Left renal cortex interstitium (tissue), 4 donors: ENCODE data around the gene PSMG4. TPM values are rescaled to one million over a fixed set of nuclear protein-coding genes. Genes with fewer than 3 reads are reported as not detected.
"Not testable (repeated sequence)": the region's sequence is repeated elsewhere in the genome, so short reads cannot be mapped to it uniquely, and the experiment has no call there.

ENCODE experiments used
- DNase-seq, 4 donors: peaks; one replicate each; pipeline ENCODE4 v3.0.0-alpha.2; 2013; ENCODE audit warnings: low read depth in 4 of 4, low spot score in 2 of 4, missing footprints in 1 of 4
- polyA plus RNA-seq, 4 donors: library from polyadenylated mRNA; unstranded; fragments of 120-200 nt; gene quantifications; one replicate each; pipeline ENCODE4 v1.2.1, GENCODE V29; 2013; ENCODE audit not compliant: insufficient read length in 4 of 4

The PSMG4 gene
- polyA plus RNA-seq, 4 donors: 16.2 to 24.0 (median 22.4) TPM

DNA sequence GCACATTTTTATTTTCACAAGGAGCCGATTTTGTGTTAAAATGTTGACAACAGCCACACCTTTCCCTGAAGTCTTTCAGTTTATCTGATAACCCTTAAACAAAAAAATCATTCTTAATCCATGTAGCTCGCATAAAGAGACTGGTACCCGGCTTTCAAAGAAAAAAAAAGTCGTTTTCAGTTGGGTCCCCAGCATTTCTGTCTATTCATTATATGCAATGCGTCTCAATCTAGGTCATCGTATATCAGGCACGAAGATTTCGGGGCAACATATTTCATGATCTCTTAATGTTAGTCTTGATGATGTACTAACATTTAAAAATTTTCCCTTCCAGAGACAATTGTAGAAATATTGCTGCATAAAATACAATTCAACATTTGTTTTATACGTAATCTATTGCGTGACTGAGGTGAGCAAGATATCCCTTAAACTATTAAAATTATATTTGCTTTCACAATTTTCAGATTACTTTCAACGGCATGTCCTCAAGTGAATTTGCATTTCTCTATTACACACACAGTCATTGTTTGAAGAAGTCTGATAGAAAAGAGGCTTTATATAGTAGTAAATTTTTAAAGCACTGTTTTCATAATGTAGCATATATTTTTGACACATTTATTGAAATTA, 28.4 kb upstream of the PSMG4 start:
- no peak for DNase-seq

DNA sequence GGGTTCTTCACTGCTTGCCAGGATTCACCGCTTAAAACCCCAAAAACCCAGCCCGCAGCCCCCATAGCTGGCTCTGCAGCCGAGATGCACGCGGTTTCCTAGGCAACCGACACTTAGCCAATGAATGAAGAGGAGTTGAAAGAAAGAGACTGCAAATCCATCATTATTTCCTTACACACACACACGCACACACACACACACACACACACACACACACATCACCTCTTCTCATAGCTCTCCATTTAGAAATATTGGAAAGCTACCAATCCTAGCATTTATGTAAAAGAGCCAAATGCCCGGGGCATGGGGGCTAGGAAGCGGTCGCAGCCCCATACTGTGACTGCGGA, 27.9 kb upstream of the PSMG4 start:
- DNase-seq: peak in 1 of 4 donors; percentile 69

GRCh38 chr6:3231247-3232016, 27.3 kb upstream of the PSMG4 start:
- peak in 3 of 4 donors; percentile 82 to 91 (median 91) for DNase-seq

GRCh38 chr6:3232017-3232945, 26.5 kb upstream of the PSMG4 start:
- DNase-seq: peak in 1 of 4 donors; percentile 50

DNA sequence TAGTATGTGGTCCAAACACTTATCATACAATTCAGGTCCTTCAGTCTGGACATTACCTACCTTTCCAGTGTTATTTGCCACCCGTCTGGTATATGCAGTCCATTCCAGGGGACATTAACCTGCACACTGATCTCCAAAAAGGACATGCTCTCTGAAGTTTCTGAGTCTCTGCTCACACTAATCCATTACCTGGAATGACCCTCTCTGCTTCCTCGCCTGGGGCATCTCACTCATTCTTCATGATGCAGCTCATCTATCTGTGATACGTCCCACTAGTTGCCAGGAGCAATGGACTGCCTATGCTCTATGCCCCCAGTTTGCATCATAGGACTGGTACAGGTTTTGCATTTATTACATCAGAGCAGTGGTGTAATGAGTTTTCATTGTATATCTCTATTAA, 25.4 kb upstream of the PSMG4 start:
- DNase-seq: no peak

GRCh38 chr6:3233904-3234303, 24.8 kb upstream of the PSMG4 start:
- no peak for DNase-seq

- no peak for DNase-seq
These were observed 23.3 kb upstream of the PSMG4 start for GRCh38 chr6:3235486-3235885.

DNA sequence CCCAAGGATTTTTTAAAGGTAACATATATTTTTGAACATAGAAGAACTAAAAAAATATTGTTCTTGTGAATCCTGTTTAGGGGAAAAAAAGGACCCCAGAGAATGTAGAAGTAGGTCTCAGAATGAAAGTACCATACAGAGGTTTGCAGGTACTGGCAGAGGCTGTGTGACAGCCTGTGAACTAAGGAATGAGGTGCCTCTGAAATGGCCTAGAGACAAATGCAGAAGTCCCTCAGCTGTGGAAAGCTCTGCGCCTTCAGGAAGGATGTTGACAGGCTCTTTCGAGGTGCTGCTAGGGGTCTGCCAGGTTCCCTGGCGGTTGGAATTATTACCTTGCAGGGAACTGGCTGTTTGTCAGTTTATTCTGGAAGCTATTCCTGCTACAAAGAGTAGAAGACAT, 22.7 kb upstream of the PSMG4 start:
- no peak for DNase-seq

DNA sequence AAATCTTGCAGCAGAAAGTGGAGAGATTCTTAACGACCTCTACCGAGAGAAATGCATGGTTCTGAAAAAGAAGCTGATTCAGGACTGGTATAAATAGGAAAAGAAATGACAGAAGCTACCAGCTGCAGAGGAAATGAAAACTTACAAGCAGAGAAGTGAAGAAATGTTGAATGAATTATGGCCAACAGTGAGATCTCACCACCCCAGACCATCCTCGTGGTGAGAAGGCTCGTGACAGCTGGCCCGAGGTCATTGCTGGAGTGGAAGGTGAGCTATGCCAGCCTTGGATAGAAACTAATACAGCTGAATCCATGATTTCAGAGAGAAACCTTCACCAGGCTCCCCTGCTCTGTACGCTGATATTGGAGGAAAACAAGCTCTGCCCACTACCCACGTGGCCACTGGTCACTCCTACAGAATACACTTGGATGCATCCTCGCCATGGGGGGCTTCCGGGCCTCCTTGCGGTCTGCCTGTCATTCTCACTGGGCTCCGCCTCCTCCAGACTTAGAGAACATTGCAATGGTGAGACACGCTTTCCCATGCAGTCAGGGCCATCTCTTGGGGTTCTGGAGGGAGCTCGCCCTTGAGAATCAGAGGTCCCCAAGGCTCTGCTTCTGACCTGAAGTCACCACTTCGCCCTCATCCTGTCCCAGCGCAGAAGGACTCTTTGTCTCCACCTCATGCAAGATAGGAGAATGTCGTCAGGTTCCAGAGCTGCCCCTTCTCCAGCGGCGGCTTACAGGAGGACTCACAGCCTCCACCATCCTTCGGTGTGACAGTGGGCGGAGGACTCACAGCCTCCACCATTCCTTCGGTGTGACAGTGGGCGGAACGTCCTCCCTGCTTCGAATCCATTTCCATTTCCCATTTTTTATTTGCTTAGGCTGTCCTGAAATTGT, 20.7 kb upstream of the PSMG4 start:
- no peak for DNase-seq

DNA sequence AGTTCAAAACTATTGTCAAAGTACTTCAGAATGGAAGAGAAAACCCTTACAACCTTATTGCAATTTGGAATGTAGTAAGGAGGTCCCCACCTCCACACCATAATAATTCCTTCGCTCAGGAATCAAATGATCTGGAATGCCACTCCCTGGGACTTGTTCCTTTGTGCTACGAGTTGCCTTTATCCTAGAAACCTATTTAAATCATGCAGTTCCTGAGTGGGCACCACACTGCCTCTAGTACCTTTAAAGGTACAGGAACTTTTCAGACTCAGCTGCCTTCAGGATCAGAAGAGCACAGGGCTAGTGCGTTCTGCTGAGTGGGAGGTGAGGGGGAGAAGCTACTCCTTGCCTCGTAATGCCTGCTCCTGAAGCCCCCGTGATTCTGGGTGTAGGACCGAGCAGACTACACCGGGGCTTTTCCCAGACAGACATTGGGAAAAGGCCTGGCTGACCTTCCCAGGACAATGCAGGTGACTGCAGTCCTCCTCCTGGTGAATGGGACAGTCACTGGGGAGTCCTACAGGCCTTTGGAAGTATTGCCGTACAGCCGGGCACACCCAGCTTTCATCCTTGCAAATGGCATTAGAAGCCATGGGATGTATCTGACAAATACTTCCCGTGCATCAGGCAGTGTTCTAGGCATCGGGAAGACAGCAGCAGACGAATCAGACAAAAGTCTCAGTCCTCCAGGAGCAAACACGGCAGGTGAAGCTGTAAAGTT, 19.5 kb upstream of the PSMG4 start:
- DNase-seq: no peak

GRCh38 chr6:3240595-3240994, 18.2 kb upstream of the PSMG4 start:
- DNase-seq: no peak

- DNase-seq: not testable (repeated sequence)
These were observed 17.0 kb upstream of the PSMG4 start for GRCh38 chr6:3241745-3242144.

DNA sequence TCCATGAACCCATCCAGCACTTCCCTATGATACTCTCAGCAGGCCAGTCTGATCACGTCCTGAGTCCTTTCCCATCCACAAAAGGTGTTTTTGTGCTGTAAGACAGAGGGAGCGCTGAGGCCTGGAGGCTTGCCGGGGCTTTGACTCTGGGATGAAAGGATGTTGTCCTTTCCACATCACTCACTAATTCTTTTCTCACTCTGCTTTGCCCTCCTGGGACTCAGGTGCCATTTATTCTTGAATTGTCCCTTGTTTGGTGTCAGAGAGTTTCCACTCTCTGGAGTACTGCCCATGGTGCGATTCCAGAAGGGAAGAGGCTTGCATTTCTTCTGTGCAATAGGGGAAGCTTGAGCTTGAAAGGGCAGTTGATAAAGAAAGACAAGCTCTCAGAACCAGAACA, 16.0 kb upstream of the PSMG4 start:
- DNase-seq: no peak

DNA sequence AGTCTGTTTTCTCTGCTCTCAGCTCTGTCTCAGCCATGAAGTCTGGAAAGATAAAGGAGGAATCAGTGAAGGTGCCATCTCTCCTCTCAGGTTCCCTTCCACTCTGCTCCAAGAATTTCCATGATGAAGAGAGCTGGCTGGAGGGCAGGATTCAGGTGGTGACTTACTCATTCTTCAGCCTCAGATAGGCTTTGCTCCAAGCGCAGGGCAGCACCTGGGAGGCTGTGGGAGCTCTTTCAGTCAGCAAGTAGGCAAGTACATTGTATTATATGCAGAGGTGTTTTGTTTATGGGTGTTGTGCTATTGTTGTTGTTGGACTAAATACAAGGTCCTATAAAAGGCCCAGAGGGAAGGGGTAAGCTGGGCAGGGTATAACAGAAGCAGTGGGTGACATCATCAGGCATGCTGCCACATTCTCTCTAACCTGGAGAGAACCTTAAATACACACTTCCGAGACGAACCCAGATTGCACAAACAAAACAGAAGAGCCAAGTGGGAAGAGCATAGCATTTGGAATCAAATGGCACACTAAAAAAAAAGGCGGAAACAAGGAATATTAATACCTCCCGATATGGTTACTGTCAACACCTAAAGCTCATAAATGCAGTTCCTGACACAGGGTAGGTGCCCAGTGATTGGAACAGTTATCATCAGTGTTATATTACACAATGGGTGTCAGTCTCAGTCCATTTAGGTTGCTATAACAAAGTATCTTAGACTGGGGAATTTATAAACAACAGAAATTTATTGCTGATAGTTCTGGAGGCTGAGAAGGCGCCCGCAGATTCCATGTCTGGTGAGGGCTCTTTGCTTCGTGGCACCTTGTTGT, 14.5 kb upstream of the PSMG4 start:
- DNase-seq: no peak

DNA sequence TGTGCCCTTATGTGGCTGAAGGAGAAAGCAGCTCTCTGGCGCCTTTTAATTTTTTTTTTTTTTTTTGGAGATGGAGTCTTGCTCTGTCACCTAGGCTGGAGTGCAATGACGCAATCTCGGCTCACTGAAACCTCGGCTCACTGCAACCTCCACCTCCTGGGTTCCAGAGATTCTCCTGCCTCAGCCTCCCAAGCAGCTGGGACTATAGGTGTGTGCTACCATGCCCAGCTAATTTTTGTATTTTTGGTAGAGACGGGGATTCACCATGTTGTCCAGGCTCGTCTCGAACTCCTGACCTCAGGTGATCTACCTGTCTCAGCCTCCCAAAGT, 13.9 kb upstream of the PSMG4 start:
- DNase-seq: not testable (repeated sequence)

GRCh38 chr6:3245216-3245615, 13.5 kb upstream of the PSMG4 start:
- DNase-seq: no peak

DNA sequence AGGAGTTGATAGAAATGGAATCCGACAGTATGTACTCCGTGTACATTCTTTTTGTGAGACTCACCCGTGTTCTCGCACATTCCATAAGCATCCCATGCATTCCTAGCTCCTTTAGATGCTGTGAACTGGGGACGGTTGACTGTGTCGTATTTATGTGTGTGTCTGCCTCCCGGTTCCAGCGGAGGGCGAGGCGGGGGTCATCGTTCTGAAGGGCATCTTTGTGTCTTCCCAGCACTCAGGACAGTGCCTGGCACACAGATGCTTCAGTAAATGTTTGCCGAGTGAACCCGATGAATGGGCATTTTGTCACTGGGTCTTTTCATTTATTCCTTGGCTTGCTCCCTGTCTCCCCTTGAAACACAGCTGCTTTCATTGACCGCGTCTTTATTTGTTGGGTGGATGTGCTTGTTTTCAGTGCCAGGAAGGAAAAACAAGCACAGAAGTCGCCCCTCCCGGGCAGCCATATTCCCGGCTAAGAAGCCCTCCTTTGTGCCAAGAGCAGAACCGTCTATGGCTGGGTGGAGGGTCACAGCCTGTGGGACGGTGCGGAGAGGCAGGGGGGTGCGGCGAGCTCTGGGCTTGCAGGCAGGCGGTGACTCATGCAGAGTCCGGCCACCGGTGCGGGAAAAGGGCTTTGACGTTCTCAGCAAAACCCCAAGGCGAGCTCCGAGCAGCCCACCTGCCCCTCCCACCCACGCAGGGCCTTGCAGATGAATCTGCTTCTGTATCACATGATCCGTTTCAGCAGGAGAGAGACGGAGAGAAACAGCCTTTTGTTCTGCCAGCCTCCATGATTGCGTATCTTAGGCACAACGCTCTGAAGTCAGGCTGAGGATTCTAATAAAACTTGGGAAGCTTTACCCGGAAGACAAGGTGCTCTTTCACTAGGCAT, 11.2 kb upstream of the PSMG4 start:
- DNase-seq: no peak

- no peak for DNase-seq
These were observed 8.9 kb upstream of the PSMG4 start for GRCh38 chr6:3249821-3250220.
